GM18508 (cell line): ENCODE measurements around the gene NOL4L.
"Not testable (repeated sequence)": the region's sequence is repeated elsewhere in the genome, so short reads cannot be mapped to it uniquely, and the experiment has no call there.

Experiments
- ATAC-seq: cut with Tn5 transposase; IDR thresholded peaks from one replicate; pipeline ENCODE4 v1.9.1; 2021; ENCODE audit warnings: moderate number of reproducible peaks; ENCODE audit not compliant: insufficient read depth, unreplicated experiment

The NOL4L gene

GRCh38 chr20:32437391-32438074 lies 147.6 kb downstream of the NOL4L start:
- ATAC-seq, result no peak

- no peak for ATAC-seq
Observed at GRCh38 chr20:32436968-32437367, 148.2 kb downstream of the NOL4L start.

GRCh38 chr20:32436142-32436861 lies 148.8 kb downstream of the NOL4L start:
- no peak for ATAC-seq

GRCh38 chr20:32435449-32436107 lies 149.6 kb downstream of the NOL4L start:
- ATAC-seq, result no peak

- ATAC-seq, result no peak
Observed at GRCh38 chr20:32434434-32434833, 150.7 kb downstream of the NOL4L start.

- no peak for ATAC-seq
Observed at GRCh38 chr20:32433311-32434021, 151.7 kb downstream of the NOL4L start.

GRCh38 chr20:32432277-32432676 lies 152.9 kb downstream of the NOL4L start:
- ATAC-seq, result no peak

GRCh38 chr20:32431457-32431856 lies 153.7 kb downstream of the NOL4L start:
- ATAC-seq, result no peak

- ATAC-seq, result no peak
Observed at GRCh38 chr20:32429745-32430360, 155.3 kb downstream of the NOL4L start.

GRCh38 chr20:32429343-32429742 lies 155.8 kb downstream of the NOL4L start:
- ATAC-seq, result no peak

GRCh38 chr20:32427996-32428395 lies 157.1 kb downstream of the NOL4L start:
- no peak for ATAC-seq

GRCh38 chr20:32421290-32421689 lies 163.8 kb downstream of the NOL4L start:
- no peak for ATAC-seq

- no peak for ATAC-seq
Observed at GRCh38 chr20:32418376-32418775, 166.8 kb downstream of the NOL4L start.

- no peak for ATAC-seq
Observed at GRCh38 chr20:32416206-32416605, 168.9 kb downstream of the NOL4L start.

- no peak for ATAC-seq
Observed at GRCh38 chr20:32415494-32415893, 169.6 kb downstream of the NOL4L start.

- no peak for ATAC-seq
Observed at GRCh38 chr20:32411955-32412706, 173.0 kb downstream of the NOL4L start.

GRCh38 chr20:32407131-32407750 lies 177.9 kb downstream of the NOL4L start:
- ATAC-seq, result not testable (repeated sequence)

GRCh38 chr20:32406701-32407100 lies 178.4 kb downstream of the NOL4L start:
- ATAC-seq, result no peak

GRCh38 chr20:32404017-32404416 lies 181.1 kb downstream of the NOL4L start:
- ATAC-seq, result no peak
